Middle frontal gyrus (tissue), 1 donor: ENCODE results near the gene DNMT3B.
"Not testable (repeated sequence)": the region's sequence is repeated elsewhere in the genome, so short reads cannot be mapped to it uniquely, and the experiment has no call there.

ENCODE experiments used
- DNase-seq: peaks from one replicate; pipeline ENCODE4 v3.0.0-alpha.2; 2015; ENCODE audit warnings: low spot score; ENCODE audit errors: extremely low spot score

The DNMT3B gene

DNA sequence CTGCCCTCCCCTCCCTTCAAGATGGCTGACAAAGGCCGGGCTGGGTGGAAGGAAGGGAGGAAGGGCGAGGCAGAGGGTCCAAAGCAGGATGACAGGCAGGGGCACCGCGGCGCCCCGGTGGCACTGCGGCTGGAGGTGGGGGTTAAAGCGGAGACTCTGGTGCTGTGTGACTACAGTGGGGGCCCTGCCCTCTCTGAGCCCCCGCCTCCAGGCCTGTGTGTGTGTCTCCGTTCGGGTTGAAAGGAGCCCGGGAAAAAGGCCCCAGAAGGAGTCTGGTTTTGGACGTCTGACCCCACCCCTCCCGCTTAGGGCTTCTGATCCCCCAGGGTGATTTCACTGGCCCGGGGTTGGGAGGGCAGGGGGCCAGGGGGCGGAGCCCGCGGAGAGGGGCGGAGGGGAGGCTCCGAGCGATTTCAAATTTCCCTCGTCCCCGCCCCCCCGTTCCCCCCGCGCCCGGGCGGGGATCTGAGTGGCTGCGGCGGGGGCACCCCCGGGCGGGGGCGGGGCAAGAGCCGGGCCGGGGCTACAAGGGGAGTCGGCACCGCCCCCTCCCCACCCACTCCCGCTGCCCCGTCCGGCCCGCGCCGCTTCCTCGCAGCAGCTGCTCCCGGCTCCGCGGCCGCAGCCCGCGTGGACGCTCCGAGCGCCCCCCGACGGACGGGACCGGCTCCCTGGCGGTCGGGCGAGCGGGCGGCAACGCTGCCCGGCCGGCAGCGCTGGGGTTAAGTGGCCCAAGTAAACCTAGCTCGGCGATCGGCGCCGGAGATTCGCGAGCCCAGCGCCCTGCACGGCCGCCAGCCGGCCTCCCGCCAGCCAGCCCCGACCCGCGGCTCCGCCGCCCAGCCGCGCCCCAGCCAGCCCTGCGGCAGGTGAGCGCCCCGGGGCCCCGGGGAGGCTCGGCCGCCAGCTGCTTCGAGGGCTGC lies at the start of gene DNMT3B:
Gene DNMT3B (plus strand): TSS at position 555 of the 923 bp plus-strand sequence. CDS start 17,939 bp downstream, outside the sequence.
- DNase-seq: peak; percentile 52

DNA sequence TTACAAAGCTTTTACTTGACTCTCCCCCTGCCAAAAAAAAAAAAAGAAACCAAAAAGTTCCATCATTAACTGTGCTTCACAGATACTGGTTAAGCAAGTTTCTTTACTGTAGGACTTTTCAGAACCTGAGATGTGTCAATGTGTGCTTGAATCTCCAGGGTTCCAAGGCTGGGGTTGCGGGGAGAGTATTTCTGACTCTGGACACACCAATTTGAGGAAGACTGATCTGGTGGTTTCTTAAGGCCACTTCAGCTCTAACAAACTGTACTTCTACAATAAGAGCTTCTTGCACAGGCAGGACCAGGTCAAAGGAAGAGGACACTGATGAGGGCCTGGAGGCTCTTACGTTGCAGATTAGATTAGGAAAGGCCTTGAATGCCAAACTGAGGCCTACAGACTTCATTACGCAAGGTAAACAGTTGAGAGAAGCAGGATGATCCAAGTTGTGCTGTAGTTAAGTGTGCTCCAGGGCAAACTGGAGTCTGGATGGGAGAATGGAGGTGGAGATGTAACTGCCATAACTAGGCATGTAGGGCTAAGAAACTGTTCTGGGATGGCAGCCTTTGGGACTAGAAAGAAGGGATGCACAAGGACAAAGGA lies 43.3 kb upstream of the DNMT3B start:
- DNase-seq: no peak

DNA sequence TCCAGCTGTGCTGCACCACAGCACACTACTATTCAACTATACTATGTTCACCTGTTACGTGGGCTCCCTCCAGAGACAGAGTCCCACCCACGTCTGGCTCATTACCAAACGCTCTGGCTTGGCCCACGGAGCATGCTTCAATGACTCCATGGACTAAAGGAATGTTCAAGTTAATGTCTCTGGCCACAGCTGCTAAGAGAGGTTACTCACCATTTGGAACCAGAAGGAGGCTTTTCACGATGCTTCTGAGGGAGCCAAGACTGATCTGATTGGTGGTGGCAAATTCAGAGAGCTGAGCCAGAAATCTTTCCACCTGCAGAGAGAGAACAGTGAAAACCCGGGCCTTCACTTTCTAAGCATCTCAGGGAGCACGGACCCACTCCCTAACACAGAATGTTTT lies 34.5 kb upstream of the DNMT3B start:
- no peak for DNase-seq

GRCh38 chr20:32728435-32728834 lies 33.8 kb upstream of the DNMT3B start:
- not testable (repeated sequence) for DNase-seq

DNA sequence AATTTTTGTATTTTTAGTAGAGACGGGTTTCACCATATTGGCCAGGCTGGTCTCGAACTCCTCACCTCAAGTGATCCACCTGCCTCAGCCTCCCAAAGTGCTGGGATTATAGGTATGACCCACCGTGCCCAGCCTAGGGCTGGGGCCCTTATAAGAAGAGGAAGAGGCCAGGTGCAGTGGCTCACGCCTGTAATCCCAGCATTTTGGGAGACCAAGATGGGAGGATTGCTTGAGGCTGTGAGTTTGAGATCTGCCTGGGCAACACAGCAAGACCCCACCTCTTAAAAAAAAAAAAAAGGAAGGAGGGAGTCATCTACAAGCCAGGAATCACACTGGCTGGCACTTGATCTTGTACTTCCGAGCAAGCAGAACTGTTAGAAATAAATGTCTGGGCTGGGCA lies 32.9 kb upstream of the DNMT3B start:
- not testable (repeated sequence) for DNase-seq

DNA sequence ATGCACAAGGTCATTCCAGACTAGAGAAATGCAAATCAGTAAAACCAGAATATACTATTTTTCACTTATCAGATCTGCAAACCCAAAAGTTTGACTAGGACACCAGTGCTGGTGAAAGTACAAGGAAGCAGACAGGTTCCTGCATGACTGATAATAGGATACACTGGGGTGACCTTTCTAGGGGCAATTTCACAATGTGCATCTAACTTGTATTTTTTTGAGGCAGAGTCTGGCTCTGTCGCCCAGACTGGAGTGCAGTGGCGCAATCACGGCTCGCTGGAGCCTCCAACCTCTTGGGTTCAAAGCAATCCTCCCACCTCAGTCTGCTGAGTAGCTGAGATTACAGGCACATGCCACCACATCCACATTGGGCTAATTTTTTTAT lies 30.3 kb upstream of the DNMT3B start:
- DNase-seq: no peak

- no peak for DNase-seq
These were observed 24.6 kb upstream of the DNMT3B start for GRCh38 chr20:32737371-32738223.

- no peak for DNase-seq
These were observed 21.0 kb upstream of the DNMT3B start for GRCh38 chr20:32741151-32741550.

DNA sequence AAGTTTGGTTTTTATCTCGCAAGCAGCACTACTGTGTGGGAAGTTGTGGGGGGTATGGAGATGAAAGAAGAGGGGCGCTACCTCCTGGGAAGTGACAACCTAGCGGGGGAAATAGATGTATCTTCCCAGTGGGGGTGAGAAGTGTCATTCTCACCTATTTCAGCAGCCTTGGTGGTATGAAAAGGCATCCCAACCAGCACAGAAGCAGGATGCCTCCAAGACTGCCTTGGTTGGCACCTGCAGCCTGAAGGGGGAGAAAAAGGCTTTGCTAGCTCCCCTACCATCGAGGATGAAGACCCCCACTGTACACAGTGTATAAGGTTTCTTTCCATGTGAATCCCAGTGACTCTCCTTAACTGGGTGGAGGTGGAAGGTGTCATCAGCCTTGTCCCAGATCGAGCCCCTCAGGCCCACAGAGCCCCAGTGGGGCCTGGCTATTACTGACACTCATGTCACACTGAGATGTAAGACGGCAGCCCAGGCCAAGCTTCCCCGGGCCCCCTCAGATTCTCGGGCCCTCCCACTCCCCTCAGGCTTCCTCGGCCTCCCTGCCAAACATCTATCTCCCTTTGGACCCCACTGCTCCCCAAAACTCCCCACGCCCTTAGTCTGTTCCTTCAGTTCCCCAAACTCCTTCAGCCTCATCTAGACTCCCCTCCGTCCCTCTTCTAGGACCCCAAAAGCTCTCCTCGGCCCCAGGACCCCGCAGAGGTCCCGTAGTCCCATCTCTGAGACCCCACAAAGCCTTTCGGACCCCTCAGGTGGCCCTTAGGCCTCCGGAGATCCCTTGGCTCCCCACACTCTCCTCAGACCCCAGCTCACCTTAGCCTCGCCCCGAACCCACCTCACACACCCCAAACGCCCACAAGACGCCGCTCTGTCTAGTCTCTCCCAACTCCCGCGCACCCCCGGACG lies 19.6 kb upstream of the DNMT3B start:
- DNase-seq: no peak

- DNase-seq: no peak
These were observed 18.7 kb upstream of the DNMT3B start, which contains the start of gene COMMD7 for GRCh38 chr20:32743237-32744112. Gene COMMD7, minus strand, starts transcription at chr20:32743467. Its CDS starts 76 bp downstream, at chr20:32743391.

GRCh38 chr20:32749914-32750637 lies 12.1 kb upstream of the DNMT3B start:
- no peak for DNase-seq

- DNase-seq: no peak
These were observed 10.9 kb upstream of the DNMT3B start for GRCh38 chr20:32751293-32751692.

DNA sequence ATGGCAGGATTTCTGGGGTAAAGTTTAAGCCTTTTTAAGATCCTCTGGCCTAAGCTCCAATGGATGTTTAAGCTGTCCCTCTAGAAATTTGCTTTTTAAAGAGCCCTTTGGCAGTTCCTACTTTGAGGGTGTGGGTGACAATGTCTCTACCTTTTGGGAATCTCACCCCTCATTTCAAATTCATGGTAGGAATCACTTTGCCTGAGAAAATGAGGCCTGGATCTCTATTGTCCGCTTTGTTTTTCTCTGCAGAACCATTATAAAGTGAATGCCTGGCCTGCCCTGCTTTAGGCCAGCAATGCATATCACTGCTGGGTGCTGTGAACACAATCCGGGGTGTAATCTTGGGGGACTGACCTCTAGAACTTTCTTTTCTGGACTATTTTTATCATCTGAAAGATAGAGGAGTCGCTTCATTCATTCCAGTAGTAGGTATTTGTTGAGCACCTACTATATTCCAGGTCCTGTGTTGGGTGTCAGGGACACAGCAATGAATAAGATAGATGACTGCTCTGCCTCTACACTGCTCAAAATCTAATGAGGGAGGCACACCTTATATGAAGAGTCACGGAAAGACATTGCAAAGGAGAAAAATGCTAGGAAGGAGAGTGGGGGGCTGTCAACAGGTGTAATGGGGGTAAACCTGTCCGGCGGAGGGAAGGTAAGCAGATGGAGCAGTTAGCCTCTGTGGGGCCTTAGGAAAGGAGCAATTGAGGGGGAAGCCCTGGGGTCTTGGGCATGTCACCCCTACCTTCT lies 10.3 kb upstream of the DNMT3B start:
- DNase-seq: no peak

DNA sequence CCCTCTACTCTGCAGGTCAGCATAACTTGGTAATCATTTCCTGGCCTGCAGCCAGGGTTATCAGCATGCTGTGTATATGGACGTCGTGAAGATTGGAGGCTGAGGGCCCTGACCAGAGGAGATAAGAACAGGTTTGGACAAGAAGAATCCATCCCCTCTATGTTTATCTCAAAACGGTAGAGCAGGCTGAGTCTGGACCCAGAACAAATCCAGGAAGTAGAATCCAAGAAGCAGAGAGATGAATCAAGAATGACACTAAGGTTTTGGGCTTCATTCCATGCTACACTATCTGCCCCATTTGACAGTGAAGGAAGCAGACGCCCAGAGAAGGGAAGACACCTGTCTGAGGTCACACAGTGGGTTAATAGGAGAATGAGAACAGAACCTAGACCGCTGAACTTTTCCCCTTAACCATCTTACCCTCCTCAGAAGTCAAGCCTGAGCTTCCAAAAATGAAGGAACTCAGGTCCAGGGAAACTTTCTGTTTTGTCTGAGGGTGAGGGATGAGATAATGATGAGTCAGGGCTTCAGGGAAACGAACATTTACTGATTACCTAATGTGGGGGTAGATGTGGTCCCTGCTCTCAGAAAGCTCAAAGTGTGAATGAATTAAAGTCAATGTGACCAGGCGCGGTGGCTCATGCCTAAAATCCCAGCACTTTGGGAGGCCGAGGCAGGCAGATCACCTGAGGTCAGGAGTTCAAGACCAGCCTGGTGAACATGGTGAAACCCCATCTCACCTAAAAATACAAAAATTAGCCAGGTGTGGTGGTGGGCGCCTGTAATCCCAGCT lies 9.5 kb upstream of the DNMT3B start:
- no peak for DNase-seq

DNA sequence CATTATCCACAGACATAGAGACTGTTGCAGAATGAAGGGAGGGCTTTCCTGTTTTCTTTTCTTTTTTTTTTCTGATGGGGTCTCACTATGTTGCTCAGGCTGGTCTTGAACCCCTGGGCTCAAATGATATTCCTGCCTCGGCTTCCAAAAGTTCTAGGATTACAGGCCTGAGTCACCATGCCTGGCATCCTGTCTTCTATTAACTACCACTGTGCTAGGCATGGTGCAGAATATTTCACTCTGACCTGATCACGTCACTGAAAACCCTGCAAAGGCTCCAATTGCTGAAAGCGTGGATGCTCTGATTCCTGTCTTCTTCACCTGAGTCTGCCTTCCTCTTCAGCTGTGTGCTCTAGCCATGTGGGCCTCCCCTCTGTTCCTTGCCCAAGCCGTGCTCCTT lies 8.5 kb upstream of the DNMT3B start:
- no peak for DNase-seq

- DNase-seq: no peak
These were observed 6.0 kb upstream of the DNMT3B start for GRCh38 chr20:32756156-32756555.

- no peak for DNase-seq
These were observed 761 bp upstream of the DNMT3B start for GRCh38 chr20:32761417-32761830.
